Measurements from ENCODE around the gene GIMD1. TPM values are rescaled to one million over a fixed set of nuclear protein-coding genes. Genes with fewer than 3 reads are reported as not detected.

Gene GIMD1
- total RNA-seq, 1 donor from 2014 or later: not detected

- DNase-seq (ENCODE audit: low spot score) (no peak), ATAC-seq (no peak)
- intact Hi-C loops (cut with DNase I): no loop called here
Observed at GRCh38 chr4:106317815-106318214, 50.8 kb downstream of the GIMD1 start.

DNA sequence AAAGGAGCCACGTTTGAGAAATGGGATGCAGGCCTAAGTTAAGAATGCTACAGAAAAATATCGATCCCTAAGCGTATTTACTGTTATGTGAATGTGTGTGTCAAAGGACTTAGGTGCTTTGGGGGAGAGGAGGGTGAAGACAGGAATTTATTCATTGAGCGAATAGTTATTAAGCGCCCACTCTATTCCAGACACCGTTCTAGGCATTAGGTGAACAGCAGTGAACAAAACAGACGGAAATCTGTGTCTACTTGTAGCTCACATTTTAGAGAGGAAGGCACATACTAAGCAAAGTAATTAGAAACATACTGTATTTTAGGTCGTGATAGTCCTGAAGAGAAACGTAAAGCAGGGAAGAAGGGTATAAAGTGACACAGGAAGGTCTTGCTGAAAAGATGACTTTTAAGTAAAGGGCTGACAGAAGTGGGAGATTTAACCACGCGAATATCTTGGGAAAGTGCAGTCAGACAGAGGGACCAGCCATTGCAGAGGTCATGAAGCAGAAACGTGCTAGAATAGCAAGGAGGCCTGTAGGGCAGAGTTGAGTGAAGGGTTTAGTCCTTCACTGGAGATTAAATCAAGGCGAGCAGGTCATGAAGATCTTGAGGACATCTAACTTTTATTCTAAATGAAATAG is 51.7 kb downstream of the GIMD1 start:
- no peak for DNase-seq (ENCODE audit: low spot score)
- no peak for ATAC-seq
- intact Hi-C loops (cut with DNase I): no loop called here

DNA sequence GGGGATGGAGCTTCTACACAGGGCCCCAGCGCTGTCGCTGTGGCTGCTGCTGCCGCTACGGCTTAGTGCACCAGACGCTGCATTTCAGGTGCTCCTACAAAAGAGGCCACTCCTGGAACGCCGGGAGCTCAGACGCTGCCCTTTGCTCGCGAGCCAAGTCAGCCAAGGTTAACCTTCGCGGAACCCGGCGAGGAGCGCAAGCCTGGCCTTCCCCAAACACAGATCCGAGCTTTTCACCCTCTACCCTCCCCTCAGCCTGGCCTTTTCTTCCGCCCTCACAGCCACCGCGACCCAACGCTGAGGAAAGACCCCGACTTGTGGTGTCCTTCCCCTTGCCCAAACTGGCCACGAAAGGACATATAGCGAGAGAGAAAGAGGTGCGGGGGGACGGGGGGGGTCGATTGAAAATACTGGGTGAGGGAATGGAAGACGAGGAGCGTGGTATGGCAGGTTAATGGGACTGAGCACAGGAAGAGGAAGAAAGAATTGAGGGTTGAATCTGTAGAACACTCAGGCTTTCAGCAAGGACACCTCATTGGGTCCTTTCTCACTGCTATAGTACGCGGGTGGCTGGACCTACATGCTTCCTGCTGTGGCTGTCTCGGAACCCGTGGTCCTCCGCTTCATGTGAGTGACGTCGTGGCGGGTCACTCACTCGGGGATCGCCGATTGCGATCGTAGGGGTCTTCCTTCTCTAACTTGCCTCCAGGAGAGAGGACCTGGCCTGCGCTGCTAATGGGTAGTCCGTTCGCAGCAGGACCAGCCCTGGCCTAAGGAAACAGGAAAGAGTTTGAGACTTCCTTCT is 52.4 kb downstream of the GIMD1 start, which contains the start of the genes AIMP1 and TBCK:
Gene AIMP1, plus strand, starts transcription at position 583 of the 805 bp plus-strand sequence. CDS start 8,460 bp downstream, outside the sequence.
Gene TBCK, minus strand, starts transcription at position 242 of the 805 bp plus-strand sequence. CDS start 7,249 bp downstream, outside the sequence.
- peak; percentile 91 for DNase-seq (ENCODE audit: low spot score)
- intact Hi-C loops (cut with DNase I): no loop called here

GRCh38 chr4:106315476-106315967 is 53.1 kb downstream of the GIMD1 start:
- intact Hi-C loops (cut with DNase I): no loop called here
- DNase-seq (ENCODE audit: low spot score): no peak
- peak; percentile 1 for ATAC-seq

More for the DNA sequence above, 52.4 kb downstream of the GIMD1 start, which contains the start of the genes AIMP1 and TBCK:
- ATAC-seq: peak; percentile 99

GRCh38 chr4:106314960-106315359 is 53.6 kb downstream of the GIMD1 start:
- intact Hi-C loops (cut with DNase I): no loop called here
- DNase-seq (ENCODE audit: low spot score) (no peak), ATAC-seq (no peak)

GRCh38 chr4:106312997-106313522 is 55.5 kb downstream of the GIMD1 start:
- DNase-seq (ENCODE audit: low spot score): no peak
- intact Hi-C loops (cut with DNase I): no loop called here
- ATAC-seq: no peak

DNA sequence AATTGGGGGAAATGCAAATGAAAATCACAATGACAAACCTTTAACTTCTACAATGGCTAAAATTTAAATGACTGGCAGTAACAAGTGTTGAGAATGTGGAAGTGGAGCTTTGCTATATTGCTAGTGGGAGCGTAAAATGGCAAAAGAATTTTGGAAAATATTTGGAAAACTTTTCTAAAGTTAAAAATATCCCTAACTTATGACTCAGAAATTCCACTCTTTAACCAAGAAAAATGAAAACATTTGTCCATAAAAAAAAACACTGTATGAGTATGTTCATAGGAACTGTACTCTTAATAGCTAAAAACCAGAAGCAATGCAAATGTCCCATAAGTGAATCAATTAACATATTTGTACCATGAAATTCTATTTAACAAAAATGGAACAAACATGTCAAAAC is 56.2 kb downstream of the GIMD1 start:
- intact Hi-C loops (cut with DNase I): no loop called here
- DNase-seq (ENCODE audit: low spot score) (no peak), ATAC-seq (no peak)

Other genes starting within 250 kb of the GIMD1 start
- gene TBCK, start 52.6 kb downstream of the GIMD1 start, total RNA-seq: 60.4 TPM
- 42.9 TPM for gene AIMP1, start 52.2 kb downstream of the GIMD1 start, total RNA-seq

Measured in sciatic nerve (tissue), 2 donors.